C4-2B (cell line): ENCODE data around the gene ZCCHC12.

Experiments
- H3K27ac ChIP-seq: fragments of 450-650 bp; 2 replicates; pipeline ENCODE4 v1.5.1; 2017
- CTCF ChIP-seq: fragments of 450-650 bp; conservative IDR thresholded peaks from 2 replicates; pipeline ENCODE4 v1.5.1; 2017; ENCODE audit warnings: mild to moderate bottlenecking
- ZFX ChIP-seq: fragments of 450-650 bp; IDR thresholded peaks from 2 replicates; pipeline ENCODE4 v1.6.1; 2017

The ZCCHC12 gene

GRCh38 chrX:118823263-118824172 lies at the start of gene ZCCHC12:
ZCCHC12 (plus strand) TSS chrX:118823824; CDS start chrX:118825245, 1,421 bp downstream.
- no peak within 1 kb of the TSS for H3K27ac ChIP-seq
- TF ChIP-seq CTCF, result no peak
- no peak for TF ChIP-seq ZFX

GRCh38 chrX:118779581-118779980 lies 44.0 kb upstream of the ZCCHC12 start:
- no peak overlapping the region for H3K27ac ChIP-seq
- TF ChIP-seq CTCF, result no peak
- no peak for TF ChIP-seq ZFX

GRCh38 chrX:118780509-118780908 lies 43.1 kb upstream of the ZCCHC12 start:
- no peak overlapping the region for H3K27ac ChIP-seq
- no peak for TF ChIP-seq ZFX
- TF ChIP-seq CTCF, result no peak

GRCh38 chrX:118780911-118781310 lies 42.7 kb upstream of the ZCCHC12 start:
- no peak for TF ChIP-seq CTCF
- TF ChIP-seq ZFX, result no peak
- no peak overlapping the region for H3K27ac ChIP-seq

GRCh38 chrX:118795528-118796280 lies 27.9 kb upstream of the ZCCHC12 start:
- no peak for TF ChIP-seq CTCF
- TF ChIP-seq ZFX, result no peak
- no peak overlapping the region for H3K27ac ChIP-seq

GRCh38 chrX:118802857-118803256 lies 20.8 kb upstream of the ZCCHC12 start:
- no peak overlapping the region for H3K27ac ChIP-seq
- TF ChIP-seq ZFX, result no peak
- TF ChIP-seq CTCF, result no peak
